WTC11 (cell line): ENCODE measurements around the gene SMIM22. TPM values are rescaled to one million over a fixed set of nuclear protein-coding genes. Genes with fewer than 3 reads are reported as not detected.
A peak's percentile ranks its signal among the peaks of the same experiment; 100 is the strongest.

ENCODE experiments used
- ATAC-seq: fragments of 200-7000 bp; cut with Tn5 transposase; 2 replicates; pipeline ENCODE4 v1.10.0; 2021; ENCODE audit warnings: mild to moderate bottlenecking, moderate library complexity
- CTCF ChIA-PET: fragments of 300-600 bp; sonication (Branson Sonifier 250); formaldehyde crosslinking; loops from one replicate; lab custom pipeline; 2021; ENCODE audit warnings: antibody characterized with exemption; lab: Charles Lee
- POLR2A ChIA-PET: fragments of 350-600 bp; sonication (Branson Sonifier 250); formaldehyde crosslinking; loops from one replicate; lab custom pipeline; 2021; ENCODE audit warnings: antibody characterized with exemption; lab: Charles Lee
- DNase-seq: peaks from one replicate; pipeline ENCODE4 v3.0.0; 2021; ENCODE audit warnings: low spot score
- H3K27ac Mint-ChIP-seq: 2 replicates; pipeline ENCODE4 v1.8.0; 2021; ENCODE audit warnings: mixed read lengths
- H3K27me3 Mint-ChIP-seq: 2 replicates; pipeline ENCODE4 v1.8.0; 2021; ENCODE audit warnings: low read depth, mild to moderate bottlenecking, moderate library complexity, mixed read lengths
- H3K36me3 Mint-ChIP-seq: 2 replicates; pipeline ENCODE4 v1.8.0; 2021; ENCODE audit warnings: mixed read lengths
- H3K4me1 Mint-ChIP-seq: 2 replicates; pipeline ENCODE4 v1.8.0; 2022; ENCODE audit warnings: mixed read lengths
- H3K4me3 Mint-ChIP-seq: 2 replicates; pipeline ENCODE4 v1.8.0; 2021; ENCODE audit warnings: mild to moderate bottlenecking, moderate library complexity, mixed read lengths
- H3K9me3 Mint-ChIP-seq: 2 replicates; pipeline ENCODE4 v1.8.0; 2021; ENCODE audit warnings: mixed read lengths
- ATF3 ChIP-seq: sonication (generic); formaldehyde crosslinking; conservative IDR thresholded peaks from 2 replicates; pipeline ENCODE4 v1.8.1; 2022; ENCODE audit warnings: mild to moderate bottlenecking, missing genetic modification reagents
- ATF6 ChIP-seq: sonication (generic); formaldehyde crosslinking; IDR thresholded peaks from 2 replicates; pipeline ENCODE4 v1.8.1; 2023; ENCODE audit warnings: mild to moderate bottlenecking, missing genetic modification reagents
- ESRRA ChIP-seq: sonication (generic); formaldehyde crosslinking; IDR thresholded peaks from 2 replicates; pipeline ENCODE4 v1.8.1; 2022; ENCODE audit warnings: mild to moderate bottlenecking, missing genetic modification reagents, borderline replicate concordance
- ETV6 ChIP-seq: sonication (generic); formaldehyde crosslinking; IDR thresholded peaks from 2 replicates; pipeline ENCODE4 v1.8.1; 2022; ENCODE audit warnings: mild to moderate bottlenecking, missing genetic modification reagents
- GRHL2 ChIP-seq: fragments of 250-450 bp; sonication (Bioruptor Pico); IDR thresholded peaks from 2 replicates; pipeline ENCODE4 v1.8.0; 2022; ENCODE audit warnings: mild to moderate bottlenecking, moderate library complexity; ENCODE audit not compliant: insufficient replicate concordance, severe bottlenecking
- IRF1 ChIP-seq: sonication (generic); formaldehyde crosslinking; IDR thresholded peaks from 2 replicates; pipeline ENCODE4 v1.8.0; 2023; ENCODE audit warnings: missing genetic modification reagents
- MXD4 ChIP-seq: fragments of 250-450 bp; sonication (Bioruptor Pico); IDR thresholded peaks from 2 replicates; pipeline ENCODE4 v1.8.0; 2021; ENCODE audit warnings: mild to moderate bottlenecking, moderate library complexity, borderline replicate concordance
- MYBL2 ChIP-seq: sonication (generic); formaldehyde crosslinking; IDR thresholded peaks from 2 replicates; pipeline ENCODE4 v1.8.1; 2023; ENCODE audit warnings: mild to moderate bottlenecking, moderate library complexity, missing genetic modification reagents
- NR2C2 ChIP-seq: sonication (generic); formaldehyde crosslinking; IDR thresholded peaks from 2 replicates; pipeline ENCODE4 v1.8.0; 2022; ENCODE audit warnings: mild to moderate bottlenecking, missing genetic modification reagents
- OVOL2 ChIP-seq: fragments of 250-450 bp; sonication (Bioruptor Pico); IDR thresholded peaks from 2 replicates; pipeline ENCODE4 v1.9.0; 2021; ENCODE audit warnings: mild to moderate bottlenecking, borderline replicate concordance
- TCF7 ChIP-seq: sonication (generic); formaldehyde crosslinking; IDR thresholded peaks from 2 replicates; pipeline ENCODE4 v1.8.0; 2022; ENCODE audit warnings: mild to moderate bottlenecking, low read depth, missing genetic modification reagents, moderate library complexity
- TEAD4 ChIP-seq: sonication (generic); formaldehyde crosslinking; IDR thresholded peaks from 2 replicates; pipeline ENCODE4 v1.8.0; 2022; ENCODE audit warnings: mild to moderate bottlenecking, missing genetic modification reagents
- TP53 ChIP-seq: sonication (generic); formaldehyde crosslinking; IDR thresholded peaks from 2 replicates; pipeline ENCODE4 v1.8.1; 2023; ENCODE audit warnings: mild to moderate bottlenecking, missing genetic modification reagents
- USF1 ChIP-seq: sonication (generic); formaldehyde crosslinking; IDR thresholded peaks from 2 replicates; pipeline ENCODE4 v1.8.0; 2022; ENCODE audit warnings: mild to moderate bottlenecking, missing genetic modification reagents
- ZMAT4 ChIP-seq: fragments of 250-450 bp; sonication (Bioruptor Pico); IDR thresholded peaks from 2 replicates; pipeline ENCODE4 v1.9.0; 2021; ENCODE audit warnings: mild to moderate bottlenecking
- ZNF121 ChIP-seq: sonication (generic); formaldehyde crosslinking; IDR thresholded peaks from 2 replicates; pipeline ENCODE4 v1.8.0; 2023; ENCODE audit warnings: missing genetic modification reagents
- ZNF138 ChIP-seq: sonication (generic); formaldehyde crosslinking; conservative IDR thresholded peaks from 2 replicates; pipeline ENCODE4 v1.8.1; 2022; ENCODE audit warnings: mild to moderate bottlenecking, moderate library complexity, missing genetic modification reagents
- ZNF219 ChIP-seq: sonication (generic); formaldehyde crosslinking; IDR thresholded peaks from 2 replicates; pipeline ENCODE4 v1.8.0; 2023; ENCODE audit warnings: missing genetic modification reagents, mild to moderate bottlenecking, borderline replicate concordance
- ZNF396 ChIP-seq: fragments of 250-450 bp; sonication (Bioruptor Pico); IDR thresholded peaks from 2 replicates; pipeline ENCODE4 v1.8.0; 2021; ENCODE audit warnings: mild to moderate bottlenecking, moderate library complexity, borderline replicate concordance
- ZNF671 ChIP-seq: fragments of 250-450 bp; sonication (Bioruptor Pico); IDR thresholded peaks from 2 replicates; pipeline ENCODE4 v1.8.0; 2021; ENCODE audit warnings: mild to moderate bottlenecking
- total RNA-seq: library from RNA; stranded (reverse); gene quantifications from 3 replicates; pipeline ENCODE4 v1.2.3, GENCODE V29; 2021

The SMIM22 gene
- total RNA-seq, 1 experiment from 2014 or later = not detected

- TF ChIP-seq TP53 (no peak), ESRRA (no peak), TEAD4 (CRISPR knock-in tag) (no peak), ETV6 (CRISPR knock-in tag) (no peak), MXD4 (CRISPR knock-in tag) (no peak), ZNF671 (CRISPR knock-in tag) (no peak), MYBL2 (CRISPR knock-in tag) (no peak), TCF7 (no peak)
- TF ChIP-seq, all 79 proteins: peak for 0
Observed at GRCh38 chr16:4799171-4799855, 4.1 kb downstream of the SMIM22 start (continued).

- TF ChIP-seq ZNF121 (no peak), ATF3 (CRISPR knock-in tag) (no peak), ATF6 (CRISPR knock-in tag) (no peak), OVOL2 (no peak), GRHL2 (CRISPR knock-in tag) (no peak), ZNF219 (CRISPR knock-in tag) (no peak), ZMAT4 (CRISPR knock-in tag) (no peak), IRF1 (CRISPR knock-in tag) (no peak), ZNF396 (CRISPR knock-in tag) (no peak), NR2C2 (no peak), USF1 (CRISPR knock-in tag) (no peak), ZNF138 (CRISPR knock-in tag) (no peak)
- Mint-ChIP-seq H3K9me3 (no peaks in the 10 kb centered on the region), H3K36me3 (peaks cover 9% of the 10 kb centered on the region), H3K27me3 (no peaks in the 10 kb centered on the region), H3K27ac (no peak overlapping the region), H3K4me3 (peak overlapping the region; percentile 74), H3K4me1 (peaks cover 18% of the 10 kb centered on the region)
- ChIA-PET POLR2A (interaction anchor here (0.5 to 0.8 kb wide), 2 partner anchors 13 to 494 kb away, joined by 3 to 7 read pairs; partner anchors contain the start of gene SEPTIN12), CTCF (no interaction called here)
- ATAC-seq (no peak), DNase-seq (no peak)
Observed at GRCh38 chr16:4800290-4801041, 5.3 kb downstream of the SMIM22 start.
